Measurements from ENCODE around the gene DLGAP4.

The DLGAP4 gene

GRCh38 chr20:36498386-36499179 is 192.4 kb downstream of the DLGAP4 start:
- DNase-seq (ENCODE audit: low read depth): no peak
- no peak overlapping the region for H3K4me3 ChIP-seq (ENCODE audit: low read depth, low read length)
- no peak for TF ChIP-seq CTCF (conservative IDR thresholded peaks at IDR 0.05; ENCODE audit: low read depth, low read length)

DNA sequence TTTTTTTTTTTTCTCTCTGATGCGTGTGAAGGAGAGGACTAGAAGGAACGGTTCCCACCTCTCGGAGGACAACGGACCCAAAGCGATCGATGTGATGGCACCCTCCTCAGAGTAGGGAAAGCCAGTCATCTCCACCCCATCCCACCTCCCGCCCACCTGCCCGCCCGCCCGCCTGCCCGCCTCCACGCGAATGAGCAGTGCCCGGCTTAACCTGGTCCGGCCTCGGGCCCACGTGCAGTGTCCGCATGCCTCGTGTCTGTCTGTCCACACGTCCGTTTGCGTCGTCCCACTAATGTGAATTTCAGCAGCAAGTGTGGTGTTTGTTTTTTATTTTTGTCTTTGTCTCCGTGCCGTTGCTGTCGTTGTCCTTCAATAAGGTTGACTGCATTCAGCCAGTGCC is 193.1 kb downstream of the DLGAP4 start:
- TF ChIP-seq CTCF (conservative IDR thresholded peaks at IDR 0.05; ENCODE audit: low read depth, low read length): no peak
- no peak for DNase-seq (ENCODE audit: low read depth)
- no peak overlapping the region for H3K4me3 ChIP-seq (ENCODE audit: low read depth, low read length)

- H3K4me3 ChIP-seq (ENCODE audit: low read depth, low read length): no peak overlapping the region
- no peak for TF ChIP-seq CTCF (conservative IDR thresholded peaks at IDR 0.05; ENCODE audit: low read depth, low read length)
- DNase-seq (ENCODE audit: low read depth): peak; percentile 65
Observed at GRCh38 chr20:36499723-36500501, 193.8 kb downstream of the DLGAP4 start.

DNA sequence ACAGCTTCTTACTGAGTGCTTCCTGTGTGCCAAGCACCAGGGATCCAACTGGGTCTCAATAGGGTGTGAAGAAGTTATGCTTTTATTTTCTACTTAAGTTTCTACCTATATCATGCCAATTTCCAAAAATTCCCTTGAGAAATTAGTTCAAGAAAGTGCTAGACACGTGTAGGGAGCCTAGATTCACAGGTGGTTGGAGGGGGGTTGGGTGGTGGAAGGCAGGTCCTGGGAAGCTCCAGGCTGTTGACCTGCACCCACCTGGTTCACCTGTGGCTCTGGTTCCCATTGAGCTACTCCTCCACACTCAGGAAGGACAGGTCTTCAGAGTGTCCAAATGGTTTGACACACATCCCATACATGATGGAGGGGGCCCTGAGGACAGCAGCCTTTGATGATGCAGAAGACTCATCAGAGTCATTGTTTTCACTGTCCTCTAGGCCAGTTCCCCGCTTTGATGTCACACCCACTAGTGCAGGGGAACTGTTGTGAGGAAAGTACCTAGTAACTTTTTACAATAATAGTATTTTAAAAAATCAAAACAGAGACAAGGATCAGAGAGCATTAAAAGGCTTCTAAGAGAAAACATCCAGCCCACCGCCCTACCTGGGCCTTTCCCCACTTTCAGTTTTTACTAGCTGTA is 195.3 kb downstream of the DLGAP4 start:
- no peak overlapping the region for H3K4me3 ChIP-seq (ENCODE audit: low read depth, low read length)
- TF ChIP-seq CTCF (conservative IDR thresholded peaks at IDR 0.05; ENCODE audit: low read depth, low read length): no peak
- no peak for DNase-seq (ENCODE audit: low read depth)

- TF ChIP-seq CTCF (conservative IDR thresholded peaks at IDR 0.05; ENCODE audit: low read depth, low read length): peak; percentile 21
- H3K4me3 ChIP-seq (ENCODE audit: low read depth, low read length): no peak overlapping the region
Observed at GRCh38 chr20:36504295-36504694, 198.2 kb downstream of the DLGAP4 start.

DNA sequence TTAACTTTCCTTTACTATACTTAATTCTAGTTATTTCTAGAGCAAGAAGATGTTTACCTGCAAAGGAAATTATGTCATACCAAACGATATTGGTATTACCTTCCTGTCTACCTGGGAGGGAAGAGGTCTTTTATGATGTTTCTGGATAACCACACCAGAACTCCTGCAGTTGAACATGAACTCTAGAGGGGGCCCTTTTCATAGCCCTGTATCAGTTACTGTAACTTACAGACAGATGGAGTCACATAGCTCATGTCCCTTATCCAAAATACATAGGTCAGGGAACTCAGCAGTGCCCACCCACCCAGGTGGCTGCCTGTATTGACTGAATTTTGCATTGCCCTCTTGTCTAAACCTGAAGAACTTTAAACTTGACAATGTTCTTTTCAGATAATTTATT is 200.1 kb downstream of the DLGAP4 start:
- no peak overlapping the region for H3K4me3 ChIP-seq (ENCODE audit: low read depth, low read length)
- peak; percentile 53 for DNase-seq (ENCODE audit: low read depth)
- peak; percentile 70 for TF ChIP-seq CTCF (conservative IDR thresholded peaks at IDR 0.05; ENCODE audit: low read depth, low read length)

More at GRCh38 chr20:36504295-36504694, 198.2 kb downstream of the DLGAP4 start:
- no peak for DNase-seq (ENCODE audit: low read depth)
